Peyer's patch (tissue), 4 donors: ENCODE results near the gene APBA1. TPM values are rescaled to one million over a fixed set of nuclear protein-coding genes. Genes with fewer than 3 reads are reported as not detected.

ENCODE experiments used
- DNase-seq, 3 donors: peaks; one replicate each; pipeline ENCODE4 v3.0.0-alpha.2; 2017 to 2019
- H3K27ac ChIP-seq, 4 donors: fragments of 200-600 bp; sonication (generic); one replicate each; pipeline ENCODE4 v1.5.1; 2016 to 2019
- H3K27me3 ChIP-seq, 2 donors: fragments of 200-600 bp; sonication (generic); one replicate each; pipeline ENCODE4 v1.5.1; 2019
- H3K36me3 ChIP-seq, 3 donors: fragments of 200-600 bp; sonication (generic); one replicate each; pipeline ENCODE4 v1.5.1; 2016 to 2019
- H3K4me1 ChIP-seq, 4 donors: fragments of 200-600 bp; sonication (generic); one replicate each; pipeline ENCODE4 v1.5.1; 2016 to 2019
- H3K4me3 ChIP-seq, 4 donors: fragments of 200-600 bp; sonication (generic); 1 replicate in 3 of 4; 2 replicates in 1 of 4; pipeline ENCODE4 v1.5.1; 2016 to 2019; ENCODE audit warnings: mild to moderate bottlenecking in 1 of 4
- H3K9me3 ChIP-seq, 4 donors: fragments of 200-600 bp; sonication (generic); one replicate each; pipeline ENCODE4 v1.5.1; 2016 to 2019; ENCODE audit warnings: mild to moderate bottlenecking in 1 of 4
- CTCF ChIP-seq, 6 experiments: fragments of 450-650 bp in 4 of 6; fragments of 200-600 bp in 2 of 6; sonication (generic) in 1 of 6; IDR thresholded peaks; one replicate each; pipeline ENCODE4 v1.5.1; 2017 to 2019; ENCODE audit warnings: antibody characterized with exemption in 6 of 6, mild to moderate bottlenecking in 3 of 6, moderate library complexity in 1 of 6
- POLR2A ChIP-seq, 2 donors: fragments of 450-650 bp; IDR thresholded peaks; one replicate each; pipeline ENCODE4 v1.5.1; 2017; ENCODE audit warnings: antibody characterized with exemption in 2 of 2, mild to moderate bottlenecking in 2 of 2, moderate library complexity in 2 of 2
- total RNA-seq, 4 donors: library from RNA; depleted of rRNA; stranded (reverse); fragments of >200 nt; gene quantifications; one replicate each; pipeline ENCODE4 v1.1.0, GENCODE V29; 2016

The APBA1 gene
- total RNA-seq, 4 donors from 2014 or later = 0.88 to 14.9 (median 3.9) TPM

DNA sequence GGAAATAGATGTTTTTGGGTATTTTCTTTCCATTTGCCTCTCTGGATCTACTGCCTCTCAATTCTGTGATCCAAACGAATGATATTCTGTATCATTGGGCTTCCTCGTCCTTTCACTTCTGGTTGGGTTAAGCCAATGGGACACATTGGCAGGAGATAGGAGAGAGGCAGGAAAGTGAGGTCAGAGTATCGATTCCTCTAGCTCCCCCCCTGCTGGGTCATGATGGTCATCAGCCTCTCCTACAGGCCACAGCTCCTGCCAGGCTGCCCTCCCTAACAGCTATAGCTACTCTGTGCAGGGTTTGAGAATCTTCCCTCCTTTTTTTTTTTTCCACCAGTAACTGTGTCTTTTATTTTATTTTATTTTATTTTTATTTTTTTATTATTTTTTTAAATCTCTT, 39.4 kb downstream of the APBA1 start:
- no peaks in the 10 kb centered on the region for H3K27me3 ChIP-seq
- no peak overlapping the region for H3K4me3 ChIP-seq
- H3K9me3 ChIP-seq = no peaks in the 10 kb centered on the region
- no peak for DNase-seq
- H3K27ac ChIP-seq = no peak overlapping the region
- no peaks in the 10 kb centered on the region for H3K4me1 ChIP-seq
- H3K36me3 ChIP-seq = no peaks in the 10 kb centered on the region
- TF ChIP-seq POLR2A (IDR thresholded peaks at IDR 0.05) (no peak), CTCF (IDR thresholded peaks at IDR 0.05) (no peak)

DNA sequence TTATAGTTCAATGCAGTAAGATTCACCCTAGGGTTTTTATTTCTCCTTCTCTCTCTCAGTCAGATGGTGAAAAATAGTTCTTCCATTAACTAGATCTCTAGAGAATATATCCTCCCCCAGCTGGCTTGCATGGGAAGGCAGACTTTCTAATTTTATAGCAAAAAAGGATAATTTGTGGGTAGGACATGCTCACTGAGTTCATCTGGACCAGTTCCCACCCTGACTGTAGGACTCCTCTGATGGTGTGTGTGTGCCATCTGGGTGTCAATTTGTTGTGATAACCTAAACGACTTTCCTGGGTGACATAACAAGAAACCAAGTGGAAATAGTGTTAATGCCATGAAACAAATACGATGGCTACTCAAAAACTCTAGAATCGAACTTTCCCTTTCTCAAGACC, 44.9 kb downstream of the APBA1 start:
- TF ChIP-seq POLR2A (IDR thresholded peaks at IDR 0.05) = no peak
- no peak for TF ChIP-seq CTCF (IDR thresholded peaks at IDR 0.05)
- H3K36me3 ChIP-seq = no peaks in the 10 kb centered on the region
- no peak overlapping the region for H3K27ac ChIP-seq
- H3K4me1 ChIP-seq = no peaks in the 10 kb centered on the region
- H3K4me3 ChIP-seq = no peak overlapping the region
- H3K9me3 ChIP-seq = no peaks in the 10 kb centered on the region
- H3K27me3 ChIP-seq = no peaks in the 10 kb centered on the region
- no peak for DNase-seq

GRCh38 chr9:69623276-69623675, 48.9 kb downstream of the APBA1 start:
- H3K4me1 ChIP-seq = no peaks in the 10 kb centered on the region
- no peak for DNase-seq
- no peak overlapping the region for H3K4me3 ChIP-seq
- H3K27ac ChIP-seq = no peak overlapping the region
- H3K9me3 ChIP-seq = no peaks in the 10 kb centered on the region
- no peak for TF ChIP-seq POLR2A (IDR thresholded peaks at IDR 0.05)
- H3K36me3 ChIP-seq = no peaks in the 10 kb centered on the region
- no peaks in the 10 kb centered on the region for H3K27me3 ChIP-seq

DNA sequence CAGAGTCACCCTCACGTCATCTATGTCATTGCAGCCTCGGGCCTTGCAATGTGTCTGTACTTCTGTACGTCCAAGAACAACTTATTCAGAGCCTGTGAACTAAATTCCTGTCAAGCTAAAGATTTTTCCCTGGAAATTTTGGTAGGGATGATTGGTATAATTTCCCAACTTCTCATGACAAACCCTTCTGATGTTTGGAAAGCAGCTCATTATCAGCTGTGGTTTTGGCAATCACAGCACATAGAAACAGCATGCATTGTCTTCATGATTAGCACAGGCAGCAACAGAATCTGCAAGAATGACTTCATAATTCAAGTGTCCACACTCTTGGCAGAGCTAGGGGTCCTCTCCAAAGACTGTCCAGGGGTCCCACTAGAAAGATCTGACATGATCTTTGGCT, 49.5 kb downstream of the APBA1 start:
- H3K27me3 ChIP-seq = no peaks in the 10 kb centered on the region
- DNase-seq = no peak
- no peaks in the 10 kb centered on the region for H3K36me3 ChIP-seq
- TF ChIP-seq CTCF (IDR thresholded peaks at IDR 0.05) (no peak), POLR2A (IDR thresholded peaks at IDR 0.05) (no peak)
- no peak overlapping the region for H3K4me3 ChIP-seq
- H3K9me3 ChIP-seq = no peaks in the 10 kb centered on the region
- no peak overlapping the region for H3K27ac ChIP-seq
- H3K4me1 ChIP-seq = no peaks in the 10 kb centered on the region

- DNase-seq = no peak
Measured at GRCh38 chr9:69621730-69622460, 50.3 kb downstream of the APBA1 start.

GRCh38 chr9:69620731-69621130, 51.4 kb downstream of the APBA1 start:
- TF ChIP-seq CTCF (IDR thresholded peaks at IDR 0.05) (no peak), POLR2A (IDR thresholded peaks at IDR 0.05) (no peak)

More at GRCh38 chr9:69621730-69622460, 50.3 kb downstream of the APBA1 start:
- TF ChIP-seq POLR2A (IDR thresholded peaks at IDR 0.05) (no peak), CTCF (IDR thresholded peaks at IDR 0.05) (no peak)
- Histone ChIP-seq H3K9me3 (no peaks in the 10 kb centered on the region), H3K27ac (no peak overlapping the region), H3K4me3 (no peak overlapping the region), H3K36me3 (no peaks in the 10 kb centered on the region), H3K4me1 (no peaks in the 10 kb centered on the region), H3K27me3 (no peaks in the 10 kb centered on the region)

More at GRCh38 chr9:69620731-69621130, 51.4 kb downstream of the APBA1 start:
- Histone ChIP-seq H3K4me1 (no peaks in the 10 kb centered on the region), H3K9me3 (no peaks in the 10 kb centered on the region), H3K36me3 (no peaks in the 10 kb centered on the region), H3K27ac (no peak overlapping the region), H3K27me3 (no peaks in the 10 kb centered on the region), H3K4me3 (no peak overlapping the region)
- DNase-seq = no peak
